GM12801 (cell line): Measurements from ENCODE around the gene ATP23.

Experiments
- CTCF ChIP-seq: IDR thresholded peaks from one replicate; pipeline ENCODE4 v1.5.1; 2011; ENCODE audit warnings: control low read depth; ENCODE audit not compliant: insufficient read length; ENCODE audit errors: extremely low read depth

Gene ATP23

GRCh38 chr12:57939291-57939690 lies 2.1 kb upstream of the ATP23 start:
- no peak for TF ChIP-seq CTCF

- no peak for TF ChIP-seq CTCF
Measured at GRCh38 chr12:57940052-57940914, 1.1 kb upstream of the ATP23 start.

- TF ChIP-seq CTCF = no peak
Measured at GRCh38 chr12:57940915-57941164, 527 bp upstream of the ATP23 start.

- no peak for TF ChIP-seq CTCF
Measured at GRCh38 chr12:57943438-57944080, 2.2 kb downstream of the ATP23 start.

- no peak for TF ChIP-seq CTCF
Measured at GRCh38 chr12:57944313-57945023, 3.1 kb downstream of the ATP23 start.

GRCh38 chr12:57952766-57953165 lies 11.4 kb downstream of the ATP23 start:
- TF ChIP-seq CTCF = no peak

GRCh38 chr12:57954768-57955167 lies 13.4 kb downstream of the ATP23 start:
- TF ChIP-seq CTCF = no peak
